ENCODE measurements around the gene DPEP2.

DNA sequence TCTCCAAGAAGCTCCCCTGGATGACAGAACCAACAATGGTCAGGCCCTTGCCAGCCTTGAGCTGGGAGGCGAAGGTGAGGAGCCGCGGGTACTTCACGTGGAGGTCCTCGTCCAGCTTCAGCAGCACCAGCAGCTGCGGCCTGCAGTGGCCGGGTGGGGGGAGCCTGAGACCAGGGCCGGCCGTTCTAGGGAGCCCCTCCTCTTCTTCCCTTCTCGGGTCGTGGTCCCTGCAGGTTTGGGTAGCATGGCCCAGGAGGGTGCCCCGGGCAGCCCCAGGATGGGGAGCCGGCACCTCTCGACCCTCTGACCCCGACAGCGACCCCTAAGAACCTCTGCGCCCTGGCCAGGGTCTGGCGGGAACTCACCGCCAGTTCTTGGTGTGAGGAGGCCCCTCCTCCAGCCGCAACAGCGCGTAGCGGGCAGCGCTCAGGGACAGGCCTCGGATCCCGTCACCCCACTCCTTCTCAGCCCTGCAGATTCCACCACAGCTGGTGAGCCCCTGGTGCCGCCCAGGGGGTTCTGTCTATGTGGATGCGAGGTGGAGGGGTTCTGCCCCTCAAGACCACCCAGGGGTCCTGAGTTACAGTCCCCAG is 52.2 kb downstream of the DPEP2 start:
- TF ChIP-seq POLR2A (IDR thresholded peaks at IDR 0.05), result no peak
- TF ChIP-seq, protein P1, sequence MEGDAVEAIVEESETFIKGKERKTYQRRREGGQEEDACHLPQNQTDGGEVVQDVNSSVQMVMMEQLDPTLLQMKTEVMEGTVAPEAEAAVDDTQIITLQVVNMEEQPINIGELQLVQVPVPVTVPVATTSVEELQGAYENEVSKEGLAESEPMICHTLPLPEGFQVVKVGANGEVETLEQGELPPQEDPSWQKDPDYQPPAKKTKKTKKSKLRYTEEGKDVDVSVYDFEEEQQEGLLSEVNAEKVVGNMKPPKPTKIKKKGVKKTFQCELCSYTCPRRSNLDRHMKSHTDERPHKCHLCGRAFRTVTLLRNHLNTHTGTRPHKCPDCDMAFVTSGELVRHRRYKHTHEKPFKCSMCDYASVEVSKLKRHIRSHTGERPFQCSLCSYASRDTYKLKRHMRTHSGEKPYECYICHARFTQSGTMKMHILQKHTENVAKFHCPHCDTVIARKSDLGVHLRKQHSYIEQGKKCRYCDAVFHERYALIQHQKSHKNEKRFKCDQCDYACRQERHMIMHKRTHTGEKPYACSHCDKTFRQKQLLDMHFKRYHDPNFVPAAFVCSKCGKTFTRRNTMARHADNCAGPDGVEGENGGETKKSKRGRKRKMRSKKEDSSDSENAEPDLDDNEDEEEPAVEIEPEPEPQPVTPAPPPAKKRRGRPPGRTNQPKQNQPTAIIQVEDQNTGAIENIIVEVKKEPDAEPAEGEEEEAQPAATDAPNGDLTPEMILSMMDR (IDR thresholded peaks at IDR 0.05), result no peak
- no peak for TF ChIP-seq EP300 (IDR thresholded peaks at IDR 0.05)

All from stomach (tissue), 4 donors.